ENCODE measurements around the gene CKAP5. TPM values are rescaled to one million over a fixed set of nuclear protein-coding genes. Genes with fewer than 3 reads are reported as not detected.

CKAP5 gene
- total RNA-seq, 1 experiment from 2014 or later, result 166 TPM

DNA sequence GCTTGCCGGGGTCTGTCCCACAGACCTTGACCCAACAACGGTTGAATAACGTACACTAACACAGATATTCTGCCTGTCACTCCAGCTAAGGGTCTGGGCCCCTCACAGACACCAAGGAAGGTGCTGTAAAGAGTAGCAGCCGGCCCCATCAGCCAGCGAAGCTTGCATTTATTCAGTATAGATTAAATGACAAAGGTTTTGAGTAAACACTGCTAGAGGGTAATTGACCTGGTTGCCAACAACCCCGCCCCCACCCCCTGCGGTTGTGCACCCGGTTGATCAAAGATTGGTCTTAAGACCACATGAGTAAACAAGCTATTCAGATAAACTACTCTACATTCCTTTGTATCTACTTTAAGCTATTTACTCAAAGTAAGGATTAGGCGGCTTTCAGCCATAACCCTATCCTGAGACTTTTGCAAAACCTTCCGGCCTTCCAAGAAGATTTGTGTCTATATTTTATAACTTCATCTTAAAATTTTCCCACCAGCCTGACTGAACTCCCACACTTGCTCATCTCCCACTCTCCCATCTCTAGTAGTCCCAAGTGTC lies 4.8 kb upstream of the CKAP5 start:
- Histone ChIP-seq H3K9me3 (ENCODE audit: control insufficient read depth in 1 of 2, insufficient read depth in 1 of 2, low read depth in 1 of 2, low read length in 2 of 2) (no peaks in the 10 kb centered on the region), H3K4me3 (replicated peaks in 1 of 2; ENCODE audit: low read depth in 1 of 2, low read length in 2 of 2) (no peak overlapping the region), H3K36me3 (ENCODE audit: control insufficient read depth in 1 of 2, insufficient read depth in 2 of 2, low read length in 2 of 2) (no peaks in the 10 kb centered on the region), H3K9me2 (ENCODE audit: insufficient read depth) (no peaks in the 10 kb centered on the region), H3K4me2 (ENCODE audit: low read length) (no peak overlapping the region), H3K79me2 (ENCODE audit: insufficient read depth, low read length) (peaks cover 2% of the 10 kb centered on the region; the same call in 1 of the 2 replicates), H3K27me3 (ENCODE audit: insufficient read depth, low read length) (no peaks in the 10 kb centered on the region), H4K20me1 (ENCODE audit: insufficient read depth) (no peaks in the 10 kb centered on the region), H3K27ac (ENCODE audit: low read depth, low read length) (no peak overlapping the region), H3K4me1 (ENCODE audit: control insufficient read depth in 1 of 2, insufficient read depth in 2 of 2, low read length in 2 of 2) (peaks cover 4 to 8% of the 10 kb centered on the region in 2 experiments; a peak in 2 of 4 replicates), H3K9ac (ENCODE audit: low read length) (no peak overlapping the region), H2AFZ (ENCODE audit: low read depth, low read length, poor library complexity, severe bottlenecking) (no peak overlapping the region)
- intact Hi-C loops (cut with micrococcal nuclease), result no loop called here
- no peak for TF ChIP-seq ZFX (IDR thresholded peaks at IDR 0.05)
- TF ChIP-seq, protein P1, sequence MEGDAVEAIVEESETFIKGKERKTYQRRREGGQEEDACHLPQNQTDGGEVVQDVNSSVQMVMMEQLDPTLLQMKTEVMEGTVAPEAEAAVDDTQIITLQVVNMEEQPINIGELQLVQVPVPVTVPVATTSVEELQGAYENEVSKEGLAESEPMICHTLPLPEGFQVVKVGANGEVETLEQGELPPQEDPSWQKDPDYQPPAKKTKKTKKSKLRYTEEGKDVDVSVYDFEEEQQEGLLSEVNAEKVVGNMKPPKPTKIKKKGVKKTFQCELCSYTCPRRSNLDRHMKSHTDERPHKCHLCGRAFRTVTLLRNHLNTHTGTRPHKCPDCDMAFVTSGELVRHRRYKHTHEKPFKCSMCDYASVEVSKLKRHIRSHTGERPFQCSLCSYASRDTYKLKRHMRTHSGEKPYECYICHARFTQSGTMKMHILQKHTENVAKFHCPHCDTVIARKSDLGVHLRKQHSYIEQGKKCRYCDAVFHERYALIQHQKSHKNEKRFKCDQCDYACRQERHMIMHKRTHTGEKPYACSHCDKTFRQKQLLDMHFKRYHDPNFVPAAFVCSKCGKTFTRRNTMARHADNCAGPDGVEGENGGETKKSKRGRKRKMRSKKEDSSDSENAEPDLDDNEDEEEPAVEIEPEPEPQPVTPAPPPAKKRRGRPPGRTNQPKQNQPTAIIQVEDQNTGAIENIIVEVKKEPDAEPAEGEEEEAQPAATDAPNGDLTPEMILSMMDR (IDR thresholded peaks at IDR 0.05 in 2 of 3, conservative IDR thresholded peaks at IDR 0.05 in 1 of 3; ENCODE audit: borderline replicate concordance in 1 of 3, insufficient read depth in 1 of 3, low read depth in 2 of 3, low read length in 2 of 3), result no peak
- no peak for TF ChIP-seq SP1 (IDR thresholded peaks at IDR 0.05; ENCODE audit: low read depth)
- TF ChIP-seq ZNF274 (IDR thresholded peaks at IDR 0.05; ENCODE audit: low read depth, low read length), result no peak
- no peak for TF ChIP-seq SRF (IDR thresholded peaks at IDR 0.05; ENCODE audit: low read depth)
- TF ChIP-seq TCF7L2 (IDR thresholded peaks at IDR 0.05; ENCODE audit: borderline replicate concordance, extremely low read depth, insufficient read depth, insufficient read length), result no peak
- no peak for TF ChIP-seq CEBPB (IDR thresholded peaks at IDR 0.05; ENCODE audit: low read depth)
- ChIA-PET RAD21 (ENCODE audit: low non-redundant PET in 1 of 2, low total read pairs in 2 of 2, uncharacterized antibody in 2 of 2, unreplicated experiment in 2 of 2) (no interaction called here), CTCF (no interaction called here), POLR2A (no interaction called here)
- BruUV-seq (replicated peaks), result no TSS peak
- DNase-seq (ENCODE audit: low read depth, low spot score), result no peak
- ATAC-seq, result no peak

DNA sequence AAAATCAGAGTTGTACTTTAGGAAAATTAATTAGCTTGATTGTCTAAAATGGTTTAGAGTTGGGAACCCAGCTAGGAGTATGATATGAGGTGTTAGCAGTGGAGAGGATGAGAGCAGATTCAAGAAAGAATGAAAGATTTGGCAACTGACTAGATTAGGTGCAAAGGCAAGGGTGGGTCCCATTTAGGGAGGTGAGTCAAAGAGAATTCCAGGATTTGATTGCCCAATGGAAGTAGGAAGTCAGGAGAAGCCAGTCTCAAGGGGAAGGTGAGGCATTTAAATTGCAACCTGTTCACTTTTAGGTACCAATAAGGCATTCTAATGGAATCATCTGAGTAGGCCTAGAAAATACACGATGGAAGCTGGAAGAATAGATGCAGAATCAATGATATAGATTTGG lies 3.6 kb upstream of the CKAP5 start:
- ChIA-PET RAD21 (ENCODE audit: low non-redundant PET in 1 of 2, low total read pairs in 2 of 2, uncharacterized antibody in 2 of 2, unreplicated experiment in 2 of 2) (no interaction called here), CTCF (no interaction called here), POLR2A (no interaction called here)
- H3K9me2 ChIP-seq (ENCODE audit: insufficient read depth), result no peaks in the 10 kb centered on the region
- H3K4me3 ChIP-seq (replicated peaks in 1 of 2; ENCODE audit: low read depth in 1 of 2, low read length in 2 of 2), result no peak overlapping the region
- no TSS peak for BruUV-seq (replicated peaks)
- no peak overlapping the region for H3K9ac ChIP-seq (ENCODE audit: low read length)
- no peaks in the 10 kb centered on the region for H3K36me3 ChIP-seq (ENCODE audit: control insufficient read depth in 1 of 2, insufficient read depth in 2 of 2, low read length in 2 of 2)
- no peak overlapping the region for H3K4me2 ChIP-seq (ENCODE audit: low read length)
- H3K4me1 ChIP-seq (ENCODE audit: control insufficient read depth in 1 of 2, insufficient read depth in 2 of 2, low read length in 2 of 2), result peaks cover 7 to 13% of the 10 kb centered on the region in 2 experiments; a peak in 2 of 4 replicates
- H3K27ac ChIP-seq (ENCODE audit: low read depth, low read length), result no peak overlapping the region
- H4K20me1 ChIP-seq (ENCODE audit: insufficient read depth), result no peaks in the 10 kb centered on the region
- H3K79me2 ChIP-seq (ENCODE audit: insufficient read depth, low read length), result peaks cover 15% of the 10 kb centered on the region
- no peak for DNase-seq (ENCODE audit: low read depth, low spot score)
- H3K27me3 ChIP-seq (ENCODE audit: insufficient read depth, low read length), result no peaks in the 10 kb centered on the region
- ATAC-seq, result no peak
- intact Hi-C loops (cut with micrococcal nuclease), result no loop called here
- H3K9me3 ChIP-seq (ENCODE audit: control insufficient read depth in 1 of 2, insufficient read depth in 1 of 2, low read depth in 1 of 2, low read length in 2 of 2), result no peaks in the 10 kb centered on the region
- no peak overlapping the region for H2AFZ ChIP-seq (ENCODE audit: low read depth, low read length, poor library complexity, severe bottlenecking)
- TF ChIP-seq CBX3 (IDR thresholded peaks at IDR 0.05; ENCODE audit: low read depth) (no peak), ZFX (IDR thresholded peaks at IDR 0.05) (no peak), YY1 (IDR thresholded peaks at IDR 0.05; ENCODE audit: extremely low read depth, insufficient replicate concordance, low read depth, low read length) (no peak), RAD21 (IDR thresholded peaks at IDR 0.05; ENCODE audit: low read depth) (no peak), ZNF274 (IDR thresholded peaks at IDR 0.05; ENCODE audit: low read depth, low read length) (no peak), SP1 (IDR thresholded peaks at IDR 0.05; ENCODE audit: low read depth) (no peak), SRF (IDR thresholded peaks at IDR 0.05; ENCODE audit: low read depth) (no peak)
- TF ChIP-seq, protein P2, sequence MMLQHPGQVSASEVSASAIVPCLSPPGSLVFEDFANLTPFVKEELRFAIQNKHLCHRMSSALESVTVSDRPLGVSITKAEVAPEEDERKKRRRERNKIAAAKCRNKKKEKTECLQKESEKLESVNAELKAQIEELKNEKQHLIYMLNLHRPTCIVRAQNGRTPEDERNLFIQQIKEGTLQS (IDR thresholded peaks at IDR 0.05), result no peak
- TF ChIP-seq, protein P3, sequence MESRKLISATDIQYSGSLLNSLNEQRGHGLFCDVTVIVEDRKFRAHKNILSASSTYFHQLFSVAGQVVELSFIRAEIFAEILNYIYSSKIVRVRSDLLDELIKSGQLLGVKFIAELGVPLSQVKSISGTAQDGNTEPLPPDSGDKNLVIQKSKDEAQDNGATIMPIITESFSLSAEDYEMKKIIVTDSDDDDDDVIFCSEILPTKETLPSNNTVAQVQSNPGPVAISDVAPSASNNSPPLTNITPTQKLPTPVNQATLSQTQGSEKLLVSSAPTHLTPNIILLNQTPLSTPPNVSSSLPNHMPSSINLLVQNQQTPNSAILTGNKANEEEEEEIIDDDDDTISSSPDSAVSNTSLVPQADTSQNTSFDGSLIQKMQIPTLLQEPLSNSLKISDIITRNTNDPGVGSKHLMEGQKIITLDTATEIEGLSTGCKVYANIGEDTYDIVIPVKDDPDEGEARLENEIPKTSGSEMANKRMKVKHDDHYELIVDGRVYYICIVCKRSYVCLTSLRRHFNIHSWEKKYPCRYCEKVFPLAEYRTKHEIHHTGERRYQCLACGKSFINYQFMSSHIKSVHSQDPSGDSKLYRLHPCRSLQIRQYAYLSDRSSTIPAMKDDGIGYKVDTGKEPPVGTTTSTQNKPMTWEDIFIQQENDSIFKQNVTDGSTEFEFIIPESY (IDR thresholded peaks at IDR 0.05; ENCODE audit: extremely low read depth, insufficient replicate concordance, low read length), result no peak
- TF ChIP-seq, protein P1 (IDR thresholded peaks at IDR 0.05 in 2 of 3, conservative IDR thresholded peaks at IDR 0.05 in 1 of 3; ENCODE audit: borderline replicate concordance in 1 of 3, insufficient read depth in 1 of 3, low read depth in 2 of 3, low read length in 2 of 3), result no peak
